ENCODE data around the gene GNAI3.

GNAI3 gene

GRCh38 chr1:109664671-109665070 is 116.3 kb downstream of the GNAI3 start:
- no peak for DNase-seq

GRCh38 chr1:109667452-109668122 is 119.2 kb downstream of the GNAI3 start, which contains the start of gene GSTM2:
GSTM2 (plus strand) TSS chr1:109668057; CDS start chr1:109668116, 59 bp downstream.
- DNase-seq: peak; percentile 41 to 74 (median 63)
